GM18519 (cell line): ENCODE data around the gene PYCR2.

Experiments used
- ATAC-seq: cut with Tn5 transposase; IDR thresholded peaks from one replicate; pipeline ENCODE4 v1.9.1; 2021; ENCODE audit warnings: mild to moderate bottlenecking, moderate library complexity; ENCODE audit not compliant: unreplicated experiment, low FRiP score

Gene PYCR2

GRCh38 chr1:225921734-225922709 is 2.0 kb downstream of the PYCR2 start:
- no peak for ATAC-seq

- ATAC-seq = no peak
These were observed 4.1 kb downstream of the PYCR2 start for GRCh38 chr1:225919906-225920305.

DNA sequence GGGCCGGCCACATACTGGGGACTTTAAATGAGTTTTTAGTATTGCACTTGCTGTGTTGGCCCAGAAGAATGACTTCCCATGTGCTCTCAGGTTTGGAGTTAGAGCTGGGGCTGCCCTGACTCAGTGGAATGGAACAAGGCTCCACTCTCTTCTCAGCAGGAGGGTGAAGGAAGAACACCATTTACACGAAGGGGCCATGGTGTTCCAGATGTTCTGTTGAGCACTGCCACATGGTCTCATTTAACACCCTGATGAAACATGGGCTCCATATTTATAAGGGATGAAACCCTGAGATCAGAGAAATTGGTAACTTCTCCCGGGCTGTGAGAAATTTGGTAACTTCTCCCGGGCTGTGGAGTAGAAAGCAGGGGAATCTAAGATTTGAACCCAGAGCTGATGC is 5.8 kb downstream of the PYCR2 start:
- no peak for ATAC-seq

- no peak for ATAC-seq
These were observed 6.5 kb downstream of the PYCR2 start for GRCh38 chr1:225917536-225917935.

- ATAC-seq = no peak
These were observed 6.9 kb downstream of the PYCR2 start for GRCh38 chr1:225917101-225917500.

- ATAC-seq = no peak
These were observed 8.5 kb downstream of the PYCR2 start for GRCh38 chr1:225915538-225915991.

DNA sequence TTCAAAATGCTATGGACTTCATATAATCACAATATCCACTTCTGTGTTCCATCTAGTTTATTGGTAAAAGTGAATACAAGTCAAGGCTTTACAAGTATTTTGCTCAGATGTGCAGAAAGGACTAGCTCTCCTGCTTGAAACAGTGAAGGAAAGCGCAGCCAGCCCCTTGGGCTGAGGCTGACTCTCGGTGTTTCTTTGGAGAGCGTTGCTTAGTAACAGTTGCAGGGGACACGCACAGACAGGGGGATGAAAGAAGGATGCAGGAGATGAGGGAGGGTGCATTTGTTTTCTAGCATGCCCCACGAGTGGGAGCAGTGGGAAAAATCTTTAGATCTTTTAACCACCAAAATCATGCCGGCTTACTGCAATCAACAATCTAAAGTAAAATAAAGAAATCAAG is 9.1 kb downstream of the PYCR2 start:
- no peak for ATAC-seq

DNA sequence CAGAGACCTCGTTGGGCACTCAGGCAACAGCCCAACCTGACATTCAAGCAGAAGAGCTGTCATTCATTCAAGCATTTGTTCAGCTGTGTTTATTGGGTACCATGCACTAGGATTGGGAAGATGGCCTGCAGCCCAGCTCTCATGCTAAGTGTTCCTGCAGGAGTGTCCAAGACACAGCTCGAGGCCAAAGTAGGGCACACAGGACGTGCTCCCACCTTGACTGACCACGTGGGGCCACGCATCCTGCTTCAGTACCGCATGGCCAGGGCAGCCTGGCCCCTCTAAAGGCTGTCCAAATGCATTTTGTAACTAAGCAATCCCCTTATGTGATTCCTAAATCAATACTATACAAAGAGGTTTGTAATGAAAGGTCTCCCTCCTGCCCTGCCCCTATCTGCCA is 9.7 kb downstream of the PYCR2 start:
- no peak for ATAC-seq

GRCh38 chr1:225911191-225912130 is 12.6 kb downstream of the PYCR2 start:
- peak; percentile 59 for ATAC-seq

GRCh38 chr1:225909477-225909876 is 14.6 kb downstream of the PYCR2 start:
- ATAC-seq = no peak

- no peak for ATAC-seq
These were observed 15.3 kb downstream of the PYCR2 start for GRCh38 chr1:225908773-225909172.

GRCh38 chr1:225908013-225908640 is 15.9 kb downstream of the PYCR2 start:
- ATAC-seq = no peak

GRCh38 chr1:225907341-225907740 is 16.7 kb downstream of the PYCR2 start:
- no peak for ATAC-seq

DNA sequence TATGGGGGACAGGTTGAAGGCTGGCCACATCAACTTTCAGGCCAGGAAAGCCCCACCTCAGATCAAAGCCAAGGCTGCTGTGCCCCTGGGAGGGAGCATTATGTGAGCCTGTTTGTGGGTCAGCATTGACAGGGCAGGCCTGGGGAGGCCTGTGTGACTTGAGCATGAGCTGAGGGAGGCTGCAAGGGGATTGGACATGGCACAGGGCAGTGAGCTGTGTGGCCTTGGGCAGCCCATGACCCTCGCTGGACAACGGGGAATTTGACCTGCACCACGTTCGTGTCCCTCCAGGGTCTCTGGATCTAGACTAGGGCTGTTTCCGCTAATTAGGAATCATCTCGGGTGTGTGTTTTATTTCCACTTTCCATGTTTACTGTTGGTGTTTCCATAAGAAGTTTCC is 17.6 kb downstream of the PYCR2 start:
- ATAC-seq = no peak

DNA sequence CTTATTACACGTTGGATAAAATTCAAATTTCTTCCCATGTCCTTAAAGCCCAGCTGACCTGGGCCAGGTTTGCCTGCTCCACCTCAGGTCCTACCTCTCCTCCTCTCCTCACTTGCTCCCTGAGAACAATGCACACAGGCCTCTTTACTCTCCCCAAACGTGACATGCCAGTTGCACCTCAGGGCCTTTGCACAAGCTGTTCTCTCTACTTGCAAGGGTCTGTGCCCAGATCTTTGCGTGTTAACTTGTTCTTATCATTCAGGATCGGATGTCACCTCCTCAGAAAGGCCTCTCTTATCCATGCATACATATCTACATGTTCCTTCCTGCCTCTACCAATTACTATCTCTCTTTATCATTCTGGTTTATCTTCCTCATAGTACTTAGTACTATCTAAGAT is 20.4 kb downstream of the PYCR2 start:
- no peak for ATAC-seq

GRCh38 chr1:225899044-225899925 is 24.8 kb downstream of the PYCR2 start:
- ATAC-seq = no peak

DNA sequence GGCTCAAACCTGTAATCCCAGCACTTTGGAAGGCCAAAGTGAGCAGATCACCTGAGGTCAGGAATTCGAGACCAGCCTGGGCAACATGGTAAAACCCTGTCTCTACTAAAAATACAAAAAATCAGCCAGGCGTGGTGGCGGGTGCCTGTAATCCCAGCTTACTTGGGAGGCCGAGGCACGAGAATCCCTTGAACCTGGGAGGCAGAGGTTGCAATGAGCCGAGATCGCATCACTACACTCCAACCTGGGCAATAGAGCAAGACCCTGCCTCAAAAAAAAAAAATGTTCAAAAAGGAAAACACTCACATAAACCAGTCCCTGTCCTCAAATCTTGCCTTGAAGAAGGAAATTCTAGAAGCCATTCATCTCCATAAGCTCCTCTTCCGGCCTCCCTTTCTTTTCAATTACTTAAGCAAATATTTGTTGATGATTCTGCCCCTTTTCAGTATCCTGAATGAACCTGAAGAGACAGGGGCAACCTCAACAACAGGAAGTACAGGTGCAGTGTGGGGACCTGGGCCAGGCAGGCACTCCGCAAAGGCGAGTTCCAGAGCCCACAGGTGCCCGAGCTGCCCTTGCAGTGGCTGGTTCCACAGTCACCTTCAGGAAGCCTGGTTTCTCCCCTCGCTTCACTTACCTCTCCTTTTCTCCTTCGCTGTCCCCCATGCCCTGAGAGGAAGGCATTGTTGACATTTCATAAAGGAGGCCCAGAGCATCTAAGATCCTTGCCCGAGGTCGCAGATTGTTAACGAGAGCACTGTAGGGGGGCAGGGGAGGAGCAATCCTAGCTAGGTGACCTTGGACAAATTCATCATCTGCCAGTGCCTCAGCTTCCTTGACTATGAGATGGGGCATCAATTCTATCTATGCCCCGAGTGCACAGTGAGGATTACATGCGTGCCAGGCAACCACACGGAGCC is 26.2 kb downstream of the PYCR2 start:
- no peak for ATAC-seq

DNA sequence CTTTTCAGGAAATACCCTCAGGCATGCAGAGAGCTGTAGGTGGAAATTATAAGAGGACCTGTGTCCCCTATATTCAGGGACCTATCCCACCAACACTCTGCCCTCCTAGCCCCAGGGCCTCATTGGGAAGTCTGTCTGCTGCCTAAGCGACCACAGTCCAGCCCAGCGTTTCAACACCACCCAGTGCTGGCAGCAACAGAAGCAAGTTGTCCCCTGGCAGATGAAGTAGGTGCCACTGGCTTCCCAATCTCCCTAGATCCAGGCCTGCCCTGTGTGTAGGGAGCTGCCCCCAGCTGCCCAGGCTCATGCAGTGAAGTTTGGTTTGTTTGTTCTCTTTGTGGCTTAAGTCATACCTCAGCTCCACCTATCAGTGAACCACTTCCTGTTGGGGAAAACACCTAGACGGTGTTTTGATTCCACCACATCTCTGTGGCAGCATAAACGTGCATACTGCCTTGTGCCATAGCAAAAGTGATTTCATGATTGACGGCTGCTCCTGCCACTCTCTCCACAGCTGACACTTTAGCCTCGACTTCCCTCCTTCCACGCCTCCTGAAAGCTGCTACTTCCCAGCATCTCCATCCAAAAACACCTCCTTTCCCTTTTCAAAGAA is 27.0 kb downstream of the PYCR2 start:
- peak; percentile 100 for ATAC-seq
